Measurements from ENCODE around the gene TAF6L.

TAF6L gene

GRCh38 chr11:62777389-62777788 is 6.2 kb downstream of the TAF6L start:
- no peak for TF ChIP-seq CTCF (IDR thresholded peaks at IDR 0.05)

GRCh38 chr11:62778441-62778840 is 7.2 kb downstream of the TAF6L start:
- TF ChIP-seq CTCF (IDR thresholded peaks at IDR 0.05), result no peak

- TF ChIP-seq CTCF (IDR thresholded peaks at IDR 0.05), result no peak
These were observed 11.6 kb downstream of the TAF6L start for GRCh38 chr11:62782753-62783152.

- peak; percentile 95 for TF ChIP-seq CTCF (IDR thresholded peaks at IDR 0.05)
These were observed 15.3 kb downstream of the TAF6L start for GRCh38 chr11:62786318-62787004.

- TF ChIP-seq CTCF (IDR thresholded peaks at IDR 0.05), result no peak
These were observed 16.0 kb downstream of the TAF6L start, which contains the start of gene TMEM179B for GRCh38 chr11:62787005-62787759. Gene TMEM179B, plus strand, starts transcription at chr11:62787402. Its CDS starts 30 bp downstream, at chr11:62787432.

GRCh38 chr11:62788991-62789390 is 17.8 kb downstream of the TAF6L start:
- TF ChIP-seq CTCF (IDR thresholded peaks at IDR 0.05), result no peak

GRCh38 chr11:62789576-62789975 is 18.4 kb downstream of the TAF6L start:
- TF ChIP-seq CTCF (IDR thresholded peaks at IDR 0.05), result no peak
